Measurements from ENCODE around the gene TEX36.

- TF ChIP-seq, protein P1, sequence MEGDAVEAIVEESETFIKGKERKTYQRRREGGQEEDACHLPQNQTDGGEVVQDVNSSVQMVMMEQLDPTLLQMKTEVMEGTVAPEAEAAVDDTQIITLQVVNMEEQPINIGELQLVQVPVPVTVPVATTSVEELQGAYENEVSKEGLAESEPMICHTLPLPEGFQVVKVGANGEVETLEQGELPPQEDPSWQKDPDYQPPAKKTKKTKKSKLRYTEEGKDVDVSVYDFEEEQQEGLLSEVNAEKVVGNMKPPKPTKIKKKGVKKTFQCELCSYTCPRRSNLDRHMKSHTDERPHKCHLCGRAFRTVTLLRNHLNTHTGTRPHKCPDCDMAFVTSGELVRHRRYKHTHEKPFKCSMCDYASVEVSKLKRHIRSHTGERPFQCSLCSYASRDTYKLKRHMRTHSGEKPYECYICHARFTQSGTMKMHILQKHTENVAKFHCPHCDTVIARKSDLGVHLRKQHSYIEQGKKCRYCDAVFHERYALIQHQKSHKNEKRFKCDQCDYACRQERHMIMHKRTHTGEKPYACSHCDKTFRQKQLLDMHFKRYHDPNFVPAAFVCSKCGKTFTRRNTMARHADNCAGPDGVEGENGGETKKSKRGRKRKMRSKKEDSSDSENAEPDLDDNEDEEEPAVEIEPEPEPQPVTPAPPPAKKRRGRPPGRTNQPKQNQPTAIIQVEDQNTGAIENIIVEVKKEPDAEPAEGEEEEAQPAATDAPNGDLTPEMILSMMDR (conservative IDR thresholded peaks at IDR 0.05 in 1 of 2, IDR thresholded peaks at IDR 0.05 in 1 of 2; ENCODE audit: extremely low read depth in 1 of 2, insufficient read depth in 1 of 2, low read depth in 1 of 2, low read length in 2 of 2): no peak
- TF ChIP-seq EZH2 (IDR thresholded peaks at IDR 0.05; ENCODE audit: borderline replicate concordance, low read length): no peak
Measured at GRCh38 chr10:125709553-125710474, 26.9 kb upstream of the TEX36 start.

All from mammary epithelial cell (primary cell).